Measurements from ENCODE around the gene SREBF2.
"Not testable (repeated sequence)": the region's sequence is repeated elsewhere in the genome, so short reads cannot be mapped to it uniquely, and the experiment has no call there.

SREBF2 gene

GRCh38 chr22:41838842-41839618, 6.1 kb downstream of the SREBF2 start:
- DNase-seq (ENCODE audit: extremely low spot score, insufficient read length, low read depth) (no peak), FAIRE-seq (no peak)

- no peak for FAIRE-seq
- no peak for DNase-seq (ENCODE audit: extremely low spot score, insufficient read length, low read depth)
These were observed 7.3 kb downstream of the SREBF2 start for GRCh38 chr22:41840216-41840615.

GRCh38 chr22:41841085-41841712, 8.3 kb downstream of the SREBF2 start:
- no peak for DNase-seq (ENCODE audit: extremely low spot score, insufficient read length, low read depth)
- FAIRE-seq: no peak

- no peak for FAIRE-seq
- DNase-seq (ENCODE audit: extremely low spot score, insufficient read length, low read depth): no peak
These were observed 10.4 kb downstream of the SREBF2 start for GRCh38 chr22:41842996-41843970.

- no peak for FAIRE-seq
- DNase-seq (ENCODE audit: extremely low spot score, insufficient read length, low read depth): no peak
These were observed 11.1 kb downstream of the SREBF2 start for GRCh38 chr22:41844036-41844435.

GRCh38 chr22:41844513-41844912, 11.6 kb downstream of the SREBF2 start:
- no peak for FAIRE-seq
- no peak for DNase-seq (ENCODE audit: extremely low spot score, insufficient read length, low read depth)

GRCh38 chr22:41845380-41846267, 12.7 kb downstream of the SREBF2 start:
- no peak for FAIRE-seq
- DNase-seq (ENCODE audit: extremely low spot score, insufficient read length, low read depth): no peak

GRCh38 chr22:41846268-41846987, 13.5 kb downstream of the SREBF2 start:
- DNase-seq (ENCODE audit: extremely low spot score, insufficient read length, low read depth) (no peak), FAIRE-seq (no peak)

- DNase-seq (ENCODE audit: extremely low spot score, insufficient read length, low read depth) (no peak), FAIRE-seq (no peak)
These were observed 14.4 kb downstream of the SREBF2 start for GRCh38 chr22:41847300-41847699.

- FAIRE-seq (peak; percentile 76), DNase-seq (ENCODE audit: extremely low spot score, insufficient read length, low read depth) (no peak)
These were observed 15.6 kb downstream of the SREBF2 start for GRCh38 chr22:41848468-41848867.

- FAIRE-seq: no peak
- DNase-seq (ENCODE audit: extremely low spot score, insufficient read length, low read depth): no peak
These were observed 23.6 kb downstream of the SREBF2 start for GRCh38 chr22:41856469-41856868.

- FAIRE-seq (peak; percentile 89), DNase-seq (ENCODE audit: extremely low spot score, insufficient read length, low read depth) (no peak)
These were observed 24.4 kb downstream of the SREBF2 start for GRCh38 chr22:41857155-41857859.

GRCh38 chr22:41857860-41858199, 24.9 kb downstream of the SREBF2 start:
- FAIRE-seq: no peak

GRCh38 chr22:41862160-41862529, 29.2 kb downstream of the SREBF2 start:
- no peak for FAIRE-seq
- peak; percentile 23 for DNase-seq (ENCODE audit: extremely low spot score, insufficient read length, low read depth)

More at GRCh38 chr22:41857860-41858199, 24.9 kb downstream of the SREBF2 start:
- DNase-seq (ENCODE audit: extremely low spot score, insufficient read length, low read depth): no peak

- FAIRE-seq (peak; percentile 93), DNase-seq (ENCODE audit: extremely low spot score, insufficient read length, low read depth) (peak; percentile 51)
These were observed 29.8 kb downstream of the SREBF2 start for GRCh38 chr22:41862530-41863266.

GRCh38 chr22:41863472-41863871, 30.6 kb downstream of the SREBF2 start:
- DNase-seq (ENCODE audit: extremely low spot score, insufficient read length, low read depth) (no peak), FAIRE-seq (no peak)

- no peak for FAIRE-seq
- no peak for DNase-seq (ENCODE audit: extremely low spot score, insufficient read length, low read depth)
These were observed 35.7 kb downstream of the SREBF2 start for GRCh38 chr22:41868556-41868955.

GRCh38 chr22:41870081-41870480, 37.2 kb downstream of the SREBF2 start:
- FAIRE-seq; DNase-seq (ENCODE audit: extremely low spot score, insufficient read length, low read depth): not testable (repeated sequence)
